OCI-LY1 (cell line): Measurements from ENCODE around the gene PEX5L.

Source experiments
- CTCF ChIP-seq: fragments of 200-600 bp; sonication (generic), shearing (Covaris generic); IDR thresholded peaks from 2 replicates; pipeline ENCODE4 v1.5.1; 2017; ENCODE audit warnings: mild to moderate bottlenecking, antibody characterized with exemption, low read length, moderate library complexity, mixed read lengths
- EZH2 ChIP-seq: fragments of 200-600 bp; sonication (generic), shearing (Covaris generic); IDR thresholded peaks from 2 replicates; pipeline ENCODE4 v1.8.0; 2017; ENCODE audit warnings: borderline replicate concordance, mixed run types, mild to moderate bottlenecking, antibody characterized with exemption, low read length, moderate library complexity, mixed read lengths

DNA sequence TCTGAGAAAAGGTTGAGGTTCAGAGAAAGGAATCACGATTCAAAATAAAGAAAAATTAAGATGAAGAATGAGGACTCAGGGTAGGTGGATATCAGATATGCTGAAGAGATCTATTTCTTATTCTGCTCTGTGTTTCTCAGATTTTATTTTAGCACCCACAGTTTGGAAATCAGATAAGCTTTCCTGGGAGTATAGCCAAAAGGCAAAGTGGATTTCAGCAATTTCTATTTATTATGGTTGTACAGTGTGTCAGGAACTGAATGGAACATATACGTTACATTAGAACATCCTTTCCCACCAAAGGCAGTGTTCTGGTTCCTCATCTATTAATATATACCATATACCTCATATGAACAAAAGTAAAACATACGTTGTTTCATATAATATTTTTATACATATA, 18.9 kb downstream of the PEX5L start:
- TF ChIP-seq CTCF (no peak), EZH2 (no peak)
